Measurements from ENCODE around the gene EPX. TPM values are rescaled to one million over a fixed set of nuclear protein-coding genes. Genes with fewer than 3 reads are reported as not detected.

The EPX gene
- total RNA-seq, 6 experiments from 2014 or later: 0.07 TPM; not detected in 5

DNA sequence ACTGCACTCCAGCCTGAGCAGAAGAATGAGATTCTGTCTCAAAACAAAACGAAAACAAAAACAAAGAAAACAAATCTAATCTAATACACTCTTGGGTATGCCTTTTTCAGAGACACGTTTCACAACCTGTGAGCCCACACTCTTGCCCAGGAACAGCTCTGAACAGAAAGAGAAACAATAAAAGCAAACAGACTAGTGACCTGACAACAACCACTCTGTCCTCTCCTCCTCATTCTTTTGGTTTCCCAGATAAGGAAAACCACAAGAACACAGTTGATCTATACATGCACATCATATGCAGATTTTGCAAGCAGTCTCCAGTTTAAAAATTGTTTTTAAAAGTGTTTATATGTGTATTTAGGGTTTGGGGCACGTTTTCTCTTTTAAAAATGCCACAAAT lies 25.2 kb downstream of the EPX start:
- Histone ChIP-seq H3K9me3 (no peaks in the 10 kb centered on the region), H3K36me3 (peaks cover 0 to 12% (median 2%) of the 10 kb centered on the region in 4 donors), H3K27me3 (no peaks in the 10 kb centered on the region), H3K4me3 (no peak overlapping the region), H3K4me1 (peaks cover 0 to 3% (median 0%) of the 10 kb centered on the region in 4 donors), H3K27ac (no peak overlapping the region)
- ATAC-seq: no peak
- no peak for DNase-seq
- TF ChIP-seq, protein P1, sequence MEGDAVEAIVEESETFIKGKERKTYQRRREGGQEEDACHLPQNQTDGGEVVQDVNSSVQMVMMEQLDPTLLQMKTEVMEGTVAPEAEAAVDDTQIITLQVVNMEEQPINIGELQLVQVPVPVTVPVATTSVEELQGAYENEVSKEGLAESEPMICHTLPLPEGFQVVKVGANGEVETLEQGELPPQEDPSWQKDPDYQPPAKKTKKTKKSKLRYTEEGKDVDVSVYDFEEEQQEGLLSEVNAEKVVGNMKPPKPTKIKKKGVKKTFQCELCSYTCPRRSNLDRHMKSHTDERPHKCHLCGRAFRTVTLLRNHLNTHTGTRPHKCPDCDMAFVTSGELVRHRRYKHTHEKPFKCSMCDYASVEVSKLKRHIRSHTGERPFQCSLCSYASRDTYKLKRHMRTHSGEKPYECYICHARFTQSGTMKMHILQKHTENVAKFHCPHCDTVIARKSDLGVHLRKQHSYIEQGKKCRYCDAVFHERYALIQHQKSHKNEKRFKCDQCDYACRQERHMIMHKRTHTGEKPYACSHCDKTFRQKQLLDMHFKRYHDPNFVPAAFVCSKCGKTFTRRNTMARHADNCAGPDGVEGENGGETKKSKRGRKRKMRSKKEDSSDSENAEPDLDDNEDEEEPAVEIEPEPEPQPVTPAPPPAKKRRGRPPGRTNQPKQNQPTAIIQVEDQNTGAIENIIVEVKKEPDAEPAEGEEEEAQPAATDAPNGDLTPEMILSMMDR (IDR thresholded peaks at IDR 0.05): no peak
- TF ChIP-seq POLR2A (IDR thresholded peaks at IDR 0.05): no peak
- intact Hi-C loops (cut with DNase I): no loop called here
- WGBS (ENCODE audit: insufficient coverage, low coverage, low lambda C conversion rate, missing lambda C conversion rate): 85% methylated on average over 3 of the region's 3 CpGs

DNA sequence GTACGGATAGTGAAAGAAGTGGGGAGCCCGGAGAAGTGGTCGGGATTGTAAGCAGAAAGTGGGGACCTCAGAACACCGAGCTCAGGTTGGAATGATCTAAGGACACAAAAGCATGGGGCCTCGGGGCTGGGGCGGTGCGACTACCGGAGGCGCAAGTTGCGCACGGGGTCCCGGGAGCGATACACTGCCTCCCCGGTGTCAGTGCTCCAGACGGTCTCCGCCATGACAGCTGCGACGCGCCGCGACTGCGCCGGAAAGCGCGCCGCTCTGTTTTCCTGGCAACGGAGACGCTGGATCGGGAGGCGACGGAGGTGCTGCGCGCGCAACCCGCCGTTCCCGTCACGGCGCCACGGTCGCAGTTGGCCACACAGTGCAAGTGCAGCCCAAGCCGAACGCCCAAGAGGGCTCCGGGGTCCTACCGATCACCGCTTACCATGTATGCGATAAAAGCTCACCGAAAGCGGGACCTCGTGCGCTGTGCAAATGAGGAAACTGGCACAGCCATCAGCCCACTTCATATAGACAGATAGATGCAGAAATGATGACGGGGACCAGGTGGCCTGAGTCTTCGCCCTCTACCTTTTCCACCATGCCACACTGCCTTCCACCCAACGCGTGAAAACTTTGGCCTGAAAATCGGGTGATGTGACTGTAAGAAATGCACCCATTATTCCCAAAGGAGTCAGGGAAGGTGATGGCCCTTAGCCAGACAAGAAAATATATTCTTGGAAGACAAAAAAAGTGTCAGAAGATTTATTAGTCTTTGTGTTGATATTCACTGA lies 26.7 kb downstream of the EPX start, which contains the start of gene MKS1:
Gene MKS1, minus strand, starts transcription at position 249 of the 782 bp plus-strand sequence. Its CDS starts 25 bp downstream, at position 224.
- H3K4me3 ChIP-seq: peak within 1 kb of the TSS; percentile 67 to 85 (median 84)
- no peaks in the 10 kb centered on the region for H3K27me3 ChIP-seq
- peak; percentile 54 for TF ChIP-seq POLR2A (IDR thresholded peaks at IDR 0.05)
- TF ChIP-seq, protein P1 (IDR thresholded peaks at IDR 0.05): peak; percentile 60 to 78 (median 63)
- H3K4me1 ChIP-seq: peaks cover 0 to 3% (median 0%) of the 10 kb centered on the region in 4 donors
- intact Hi-C loops (cut with DNase I): no loop called here
- ATAC-seq (peak; percentile 98 to 99 (median 99)), DNase-seq (peak; percentile 94 to 96 (median 95))
- H3K36me3 ChIP-seq: no peaks in the 10 kb centered on the region
- 2% methylated on average over 44 of the region's 56 CpGs for WGBS (ENCODE audit: insufficient coverage, low coverage, low lambda C conversion rate, missing lambda C conversion rate)
- H3K27ac ChIP-seq: peak within 1 kb of the TSS; percentile 28 to 55 (median 36)
- no peaks in the 10 kb centered on the region for H3K9me3 ChIP-seq

DNA sequence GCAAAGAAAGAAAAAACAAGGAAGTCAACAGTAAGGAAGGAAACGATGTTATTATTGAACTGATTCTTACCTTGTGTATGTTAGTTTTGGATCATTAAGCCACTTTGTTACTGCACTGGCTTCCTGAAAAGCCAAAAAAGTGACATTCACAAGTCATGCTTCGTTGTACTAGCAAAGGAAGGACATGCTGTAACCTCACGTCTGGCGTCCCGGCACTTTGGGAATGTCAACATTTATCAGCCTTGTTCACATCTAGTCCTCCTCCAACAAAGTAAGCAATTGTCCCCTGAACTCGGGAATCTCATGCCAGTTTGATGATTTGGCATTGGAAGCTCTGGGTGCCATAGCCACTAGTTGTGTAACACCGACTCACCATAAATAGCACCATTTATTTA lies 27.3 kb downstream of the EPX start:
- H3K4me1 ChIP-seq: peaks cover 0 to 3% (median 0%) of the 10 kb centered on the region in 4 donors
- 37% methylated on average over 5 of the region's 7 CpGs for WGBS (ENCODE audit: insufficient coverage, low coverage, low lambda C conversion rate, missing lambda C conversion rate)
- peak overlapping the region in 1 of 3 donors; percentile 36 for H3K27ac ChIP-seq
- no peaks in the 10 kb centered on the region for H3K9me3 ChIP-seq
- intact Hi-C loops (cut with DNase I): no loop called here
- DNase-seq (no peak), ATAC-seq (no peak)
- TF ChIP-seq POLR2A (IDR thresholded peaks at IDR 0.05): no peak
- TF ChIP-seq, protein P1 (IDR thresholded peaks at IDR 0.05): no peak
- no peaks in the 10 kb centered on the region for H3K36me3 ChIP-seq
- peak overlapping the region; percentile 67 to 85 (median 84) for H3K4me3 ChIP-seq
- no peaks in the 10 kb centered on the region for H3K27me3 ChIP-seq

DNA sequence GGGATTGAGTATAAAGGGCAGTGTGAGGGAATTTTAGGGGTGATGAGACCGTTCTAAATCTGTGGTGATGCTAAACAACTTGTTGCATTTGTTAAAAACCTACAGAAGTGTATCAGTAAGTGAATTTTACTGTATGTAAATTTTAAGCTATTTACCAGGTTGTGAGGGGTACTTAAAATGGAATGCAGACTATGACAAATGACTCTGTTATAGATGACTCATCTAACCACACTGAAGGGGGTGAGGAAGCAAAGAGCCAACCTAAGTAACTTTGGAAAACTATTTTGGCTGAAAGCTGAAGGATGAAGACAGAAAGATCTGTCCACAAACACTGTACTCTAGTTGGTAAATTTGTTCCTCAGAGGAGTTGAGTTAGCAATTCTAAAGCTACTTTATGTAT lies 31.8 kb downstream of the EPX start:
- DNase-seq: no peak
- ATAC-seq: no peak
- no peaks in the 10 kb centered on the region for H3K4me1 ChIP-seq
- no peak overlapping the region for H3K4me3 ChIP-seq
- TF ChIP-seq POLR2A (IDR thresholded peaks at IDR 0.05): no peak
- TF ChIP-seq, protein P1 (IDR thresholded peaks at IDR 0.05): no peak
- intact Hi-C loops (cut with DNase I): no loop called here
- WGBS (ENCODE audit: insufficient coverage, low coverage, low lambda C conversion rate, missing lambda C conversion rate): 28% methylated on average over 1 of the region's 1 CpG
- H3K9me3 ChIP-seq: no peaks in the 10 kb centered on the region
- no peak overlapping the region for H3K27ac ChIP-seq
- H3K27me3 ChIP-seq: no peaks in the 10 kb centered on the region
- H3K36me3 ChIP-seq: no peaks in the 10 kb centered on the region

All from right lobe of liver (tissue), 6 donors.